Measurements from ENCODE around the gene ZNF566.

- no peak for TF ChIP-seq EP300 (IDR thresholded peaks at IDR 0.05; ENCODE audit: borderline replicate concordance)
- TF ChIP-seq MAX (IDR thresholded peaks at IDR 0.05): peak; percentile 73
- TF ChIP-seq RAD21 (IDR thresholded peaks at IDR 0.05; ENCODE audit: low read depth): no peak
- peak; percentile 35; the same call in 1 of the 2 replicates for TF ChIP-seq TCF12 (IDR thresholded peaks at IDR 0.05; ENCODE audit: low read depth)
- no peak for TF ChIP-seq FOXM1 (IDR thresholded peaks at IDR 0.05; ENCODE audit: borderline replicate concordance, low read depth)
- TF ChIP-seq YY1 (IDR thresholded peaks at IDR 0.05; ENCODE audit: low read depth): peak; percentile 94
- TF ChIP-seq TAF1 (IDR thresholded peaks at IDR 0.05; ENCODE audit: low read depth): peak; percentile 64
Measured at GRCh38 chr19:36528194-36528920, 39.0 kb upstream of the ZNF566 start, which contains the start of gene ZNF260.
